ENCODE measurements around the gene CCDC57.

Gene CCDC57

GRCh38 chr17:82249896-82250581 is 37.4 kb upstream of the CCDC57 start:
- Histone ChIP-seq H3K9me3 (ENCODE audit: control extremely low read depth in 1 of 5, control insufficient read depth in 4 of 5, insufficient read depth in 2 of 5, low read depth in 1 of 5, low read length in 4 of 5) (no peaks in the 10 kb centered on the region), H3K27ac (ENCODE audit: insufficient read depth in 1 of 2, low read depth in 1 of 2, low read length in 2 of 2, poor library complexity in 1 of 2, severe bottlenecking in 2 of 2) (no peak overlapping the region), H3K4me3 (ENCODE audit: control insufficient read depth in 1 of 7, extremely low read depth in 1 of 7, insufficient read depth in 4 of 7, low read depth in 2 of 7, low read length in 6 of 7) (no peak overlapping the region), H3K36me3 (ENCODE audit: control insufficient read depth in 4 of 4, insufficient read depth in 4 of 4, low read length in 3 of 4) (peaks cover 19 to 86% (median 61%) of the 10 kb centered on the region in 4 experiments), H3K27me3 (replicated peaks in 2 of 5; ENCODE audit: control insufficient read depth in 4 of 5, insufficient read depth in 5 of 5, low read length in 4 of 5) (no peaks in the 10 kb centered on the region), H3K4me1 (ENCODE audit: control extremely low read depth in 1 of 4, control insufficient read depth in 4 of 4, insufficient read depth in 4 of 4, low read length in 3 of 4) (peaks cover 0 to 19% (median 13%) of the 10 kb centered on the region in 4 experiments)
- ChIA-PET CTCF (interaction anchor here (0.9 to 1.5 kb wide), 2 partner anchors 8 to 10 kb away, joined by 3 to 4 read pairs; no protein-coding TSS in a partner anchor), POLR2A (interaction anchor here (1.2 kb wide), 1 partner anchor 8 kb away, joined by 4 read pairs; no protein-coding TSS in a partner anchor)
- WGBS (ENCODE audit: insufficient coverage), result 95% methylated on average over 33 of the region's 33 CpGs
- DNase-seq, result no peak

GRCh38 chr17:82248815-82249674 is 36.4 kb upstream of the CCDC57 start:
- CTCF ChIA-PET, result no interaction called here
- H3K4me1 ChIP-seq (ENCODE audit: control extremely low read depth in 1 of 4, control insufficient read depth in 4 of 4, insufficient read depth in 4 of 4, low read length in 3 of 4), result peaks cover 0 to 19% (median 13%) of the 10 kb centered on the region in 4 experiments
- H3K27ac ChIP-seq (ENCODE audit: insufficient read depth in 1 of 2, low read depth in 1 of 2, low read length in 2 of 2, poor library complexity in 1 of 2, severe bottlenecking in 2 of 2), result no peak overlapping the region
- POLR2A ChIA-PET, result no interaction called here
- no peak overlapping the region for H3K4me3 ChIP-seq (ENCODE audit: control insufficient read depth in 1 of 7, extremely low read depth in 1 of 7, insufficient read depth in 4 of 7, low read depth in 2 of 7, low read length in 6 of 7)
- no peaks in the 10 kb centered on the region for H3K27me3 ChIP-seq (replicated peaks in 2 of 5; ENCODE audit: control insufficient read depth in 4 of 5, insufficient read depth in 5 of 5, low read length in 4 of 5)
- peaks cover 19 to 95% (median 70%) of the 10 kb centered on the region in 4 experiments for H3K36me3 ChIP-seq (ENCODE audit: control insufficient read depth in 4 of 4, insufficient read depth in 4 of 4, low read length in 3 of 4)
- no peaks in the 10 kb centered on the region for H3K9me3 ChIP-seq (ENCODE audit: control extremely low read depth in 1 of 5, control insufficient read depth in 4 of 5, insufficient read depth in 2 of 5, low read depth in 1 of 5, low read length in 4 of 5)
- no peak for DNase-seq
- whole genome bisulfite sequencing (ENCODE audit: insufficient coverage), result 96% methylated on average over 36 of the region's 54 CpGs

- Histone ChIP-seq H3K27ac (ENCODE audit: insufficient read depth in 1 of 2, low read depth in 1 of 2, low read length in 2 of 2, poor library complexity in 1 of 2, severe bottlenecking in 2 of 2) (no peak overlapping the region), H3K9me3 (ENCODE audit: control extremely low read depth in 1 of 5, control insufficient read depth in 4 of 5, insufficient read depth in 2 of 5, low read depth in 1 of 5, low read length in 4 of 5) (no peaks in the 10 kb centered on the region), H3K4me3 (ENCODE audit: control insufficient read depth in 1 of 7, extremely low read depth in 1 of 7, insufficient read depth in 4 of 7, low read depth in 2 of 7, low read length in 6 of 7) (no peak overlapping the region), H3K36me3 (ENCODE audit: control insufficient read depth in 4 of 4, insufficient read depth in 4 of 4, low read length in 3 of 4) (peaks cover 17 to 99% (median 74%) of the 10 kb centered on the region in 4 experiments), H3K4me1 (ENCODE audit: control extremely low read depth in 1 of 4, control insufficient read depth in 4 of 4, insufficient read depth in 4 of 4, low read length in 3 of 4) (peaks cover 0 to 19% (median 16%) of the 10 kb centered on the region in 4 experiments), H3K27me3 (replicated peaks in 2 of 5; ENCODE audit: control insufficient read depth in 4 of 5, insufficient read depth in 5 of 5, low read length in 4 of 5) (no peaks in the 10 kb centered on the region)
- 97% methylated on average over 24 of the region's 28 CpGs for WGBS (ENCODE audit: insufficient coverage)
- ChIA-PET POLR2A (interaction anchor here (0.6 kb wide), 1 partner anchor 23 kb away, joined by 3 read pairs; no protein-coding TSS in a partner anchor), CTCF (interaction anchor here (1.6 kb wide), 1 partner anchor 12 kb away, joined by 6 read pairs; no protein-coding TSS in a partner anchor)
- no peak for DNase-seq
These were observed 35.4 kb upstream of the CCDC57 start for GRCh38 chr17:82247856-82248671.

GRCh38 chr17:82247182-82247823 is 34.7 kb upstream of the CCDC57 start:
- Histone ChIP-seq H3K27me3 (replicated peaks in 2 of 5; ENCODE audit: control insufficient read depth in 4 of 5, insufficient read depth in 5 of 5, low read length in 4 of 5) (no peaks in the 10 kb centered on the region), H3K9me3 (ENCODE audit: control extremely low read depth in 1 of 5, control insufficient read depth in 4 of 5, insufficient read depth in 2 of 5, low read depth in 1 of 5, low read length in 4 of 5) (no peaks in the 10 kb centered on the region), H3K4me1 (ENCODE audit: control extremely low read depth in 1 of 4, control insufficient read depth in 4 of 4, insufficient read depth in 4 of 4, low read length in 3 of 4) (peaks cover 0 to 26% (median 24%) of the 10 kb centered on the region in 4 experiments), H3K36me3 (ENCODE audit: control insufficient read depth in 4 of 4, insufficient read depth in 4 of 4, low read length in 3 of 4) (peaks cover 9 to 97% (median 72%) of the 10 kb centered on the region in 4 experiments), H3K4me3 (ENCODE audit: control insufficient read depth in 1 of 7, extremely low read depth in 1 of 7, insufficient read depth in 4 of 7, low read depth in 2 of 7, low read length in 6 of 7) (no peak overlapping the region), H3K27ac (ENCODE audit: insufficient read depth in 1 of 2, low read depth in 1 of 2, low read length in 2 of 2, poor library complexity in 1 of 2, severe bottlenecking in 2 of 2) (peak overlapping the region in 1 of 2 experiments; percentile 64)
- CTCF ChIA-PET, result interaction anchor here (1.6 to 2.7 kb wide), 2 partner anchors 11 to 51 kb away, joined by 6 to 9 read pairs; no protein-coding TSS in a partner anchor
- no peak for DNase-seq
- WGBS (ENCODE audit: insufficient coverage), result 56% methylated on average over 14 of the region's 22 CpGs
- POLR2A ChIA-PET, result interaction anchor here (0.5 kb wide), 1 partner anchor 35 kb away, joined by 5 read pairs; no protein-coding TSS in a partner anchor

- CTCF ChIA-PET, result interaction anchor here (1.6 to 2.7 kb wide), 2 partner anchors 11 to 51 kb away, joined by 6 to 9 read pairs; no protein-coding TSS in a partner anchor
- H3K4me3 ChIP-seq (ENCODE audit: control insufficient read depth in 1 of 7, extremely low read depth in 1 of 7, insufficient read depth in 4 of 7, low read depth in 2 of 7, low read length in 6 of 7), result no peak overlapping the region
- H3K4me1 ChIP-seq (ENCODE audit: control extremely low read depth in 1 of 4, control insufficient read depth in 4 of 4, insufficient read depth in 4 of 4, low read length in 3 of 4), result peaks cover 0 to 33% (median 31%) of the 10 kb centered on the region in 4 experiments
- no peaks in the 10 kb centered on the region for H3K27me3 ChIP-seq (replicated peaks in 2 of 5; ENCODE audit: control insufficient read depth in 4 of 5, insufficient read depth in 5 of 5, low read length in 4 of 5)
- POLR2A ChIA-PET, result interaction anchor here (0.5 kb wide), 1 partner anchor 35 kb away, joined by 5 read pairs; no protein-coding TSS in a partner anchor
- peaks cover 9 to 95% (median 66%) of the 10 kb centered on the region in 4 experiments for H3K36me3 ChIP-seq (ENCODE audit: control insufficient read depth in 4 of 4, insufficient read depth in 4 of 4, low read length in 3 of 4)
- no peak for DNase-seq
- H3K9me3 ChIP-seq (ENCODE audit: control extremely low read depth in 1 of 5, control insufficient read depth in 4 of 5, insufficient read depth in 2 of 5, low read depth in 1 of 5, low read length in 4 of 5), result no peaks in the 10 kb centered on the region
- H3K27ac ChIP-seq (ENCODE audit: insufficient read depth in 1 of 2, low read depth in 1 of 2, low read length in 2 of 2, poor library complexity in 1 of 2, severe bottlenecking in 2 of 2), result peak overlapping the region in 1 of 2 experiments; percentile 64
- WGBS (ENCODE audit: insufficient coverage), result 67% methylated on average over 22 of the region's 27 CpGs
These were observed 33.9 kb upstream of the CCDC57 start for GRCh38 chr17:82246365-82247181.

Measured in common myeloid progenitor, CD34-positive (primary cell).